ENCODE measurements around the gene MARF1.
"Not testable (repeated sequence)": the region's sequence is repeated elsewhere in the genome, so short reads cannot be mapped to it uniquely, and the experiment has no call there.

MARF1 gene

GRCh38 chr16:15620611-15621195 is 22.3 kb downstream of the MARF1 start:
- no peak for DNase-seq

- no peak for DNase-seq
These were observed 24.6 kb downstream of the MARF1 start for GRCh38 chr16:15618392-15618791.

DNA sequence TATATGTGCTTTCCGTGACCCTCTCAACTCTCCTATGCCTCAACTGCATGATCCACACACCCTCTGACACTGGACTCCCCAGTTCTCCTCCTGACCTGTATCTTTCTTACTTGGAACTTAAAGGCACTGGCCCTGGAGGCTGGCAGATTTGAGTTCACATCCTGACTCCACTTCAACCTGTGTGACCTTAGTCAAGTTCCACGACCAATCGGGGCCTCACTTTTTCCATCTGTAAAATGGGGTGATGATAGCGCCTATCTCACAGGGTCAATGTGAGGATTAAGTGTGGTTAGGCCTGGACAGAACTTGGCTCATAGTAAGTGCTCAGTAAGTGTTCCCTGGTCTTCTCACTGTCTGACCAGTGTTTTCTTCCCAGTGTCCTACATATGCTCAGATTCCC is 25.1 kb downstream of the MARF1 start:
- DNase-seq: no peak

- DNase-seq: no peak
These were observed 26.3 kb downstream of the MARF1 start for GRCh38 chr16:15616475-15617165.

DNA sequence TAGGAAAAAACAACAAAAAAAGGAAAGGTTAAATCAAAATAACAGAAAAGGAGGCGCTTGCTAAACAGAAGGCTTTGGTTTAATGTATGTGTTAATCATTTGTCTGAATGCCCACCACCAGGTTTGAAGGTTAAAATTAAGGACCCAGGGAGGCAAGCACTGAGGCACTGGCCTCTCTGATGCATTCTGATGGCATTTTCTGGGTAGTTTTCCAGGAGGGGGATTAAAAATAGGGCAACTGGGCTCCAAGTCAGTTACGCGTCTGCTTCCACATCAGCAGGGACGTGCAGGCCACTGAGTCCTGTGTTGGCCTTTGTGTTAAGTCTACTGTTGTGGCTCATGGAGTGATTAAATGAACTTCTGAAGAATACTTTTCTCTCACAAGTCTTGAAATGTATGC is 26.9 kb downstream of the MARF1 start:
- DNase-seq: no peak

DNA sequence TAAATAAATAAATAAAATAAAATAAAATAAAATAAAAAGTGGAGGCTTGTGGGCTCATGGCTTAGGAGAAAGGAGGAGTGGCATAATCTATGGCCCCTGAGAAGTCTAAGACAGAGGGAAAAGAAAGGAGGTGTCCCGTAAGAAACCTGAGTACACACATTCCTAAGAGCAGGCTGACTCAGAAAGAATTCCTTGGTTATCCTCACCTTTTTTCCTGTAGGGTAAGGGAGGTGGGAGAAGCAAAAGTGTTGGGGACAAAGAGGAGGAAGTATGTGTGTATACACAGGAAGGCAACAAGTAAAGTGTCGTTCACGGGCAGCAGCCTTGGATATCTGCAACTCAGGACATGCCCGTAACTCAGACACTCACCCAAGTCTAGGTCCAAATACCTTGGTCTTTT is 29.3 kb downstream of the MARF1 start:
- DNase-seq: no peak

- no peak for DNase-seq
These were observed 31.3 kb downstream of the MARF1 start for GRCh38 chr16:15611610-15612009.

DNA sequence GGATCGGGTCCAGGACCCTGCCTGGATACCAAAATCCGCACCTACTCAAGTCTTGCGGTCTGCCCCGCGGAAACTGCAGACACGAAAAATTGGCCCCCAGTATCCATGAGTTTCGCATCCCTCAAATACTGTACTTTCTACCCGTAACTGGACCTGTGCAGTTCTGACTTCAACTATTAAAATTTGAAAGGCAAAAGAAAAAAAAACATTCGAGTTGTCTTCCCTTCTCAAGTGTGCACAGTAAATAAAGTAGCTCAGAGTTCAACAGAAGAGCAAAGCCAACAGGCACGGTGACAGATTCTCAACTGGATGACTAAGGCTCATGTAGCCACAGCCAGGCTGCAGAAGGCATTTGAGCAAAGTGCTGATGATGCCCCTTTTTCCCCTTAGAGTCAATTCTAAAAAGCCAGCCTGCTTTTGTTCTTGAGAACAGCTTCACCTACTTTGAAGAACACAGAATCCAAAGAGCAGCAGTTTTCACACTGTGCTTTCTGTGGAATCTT is 32.5 kb downstream of the MARF1 start:
- DNase-seq: no peak

DNA sequence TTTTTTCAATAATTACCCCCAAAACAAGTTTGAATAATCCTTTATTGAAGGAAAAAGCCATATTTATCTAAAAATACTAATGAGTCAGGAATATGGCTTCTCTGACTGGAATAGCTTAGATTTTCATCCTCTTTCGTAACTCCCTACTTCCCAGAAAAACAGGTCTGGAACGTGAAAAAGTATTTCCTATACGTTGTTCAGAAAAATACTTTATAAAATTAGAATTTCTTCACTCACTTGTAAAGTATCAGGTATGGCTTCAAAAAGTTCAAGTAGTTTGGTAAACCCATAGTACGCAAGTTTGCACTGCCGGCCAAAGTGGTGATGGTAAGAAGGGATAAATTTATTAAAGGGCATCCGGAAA is 33.7 kb downstream of the MARF1 start:
- DNase-seq: no peak

DNA sequence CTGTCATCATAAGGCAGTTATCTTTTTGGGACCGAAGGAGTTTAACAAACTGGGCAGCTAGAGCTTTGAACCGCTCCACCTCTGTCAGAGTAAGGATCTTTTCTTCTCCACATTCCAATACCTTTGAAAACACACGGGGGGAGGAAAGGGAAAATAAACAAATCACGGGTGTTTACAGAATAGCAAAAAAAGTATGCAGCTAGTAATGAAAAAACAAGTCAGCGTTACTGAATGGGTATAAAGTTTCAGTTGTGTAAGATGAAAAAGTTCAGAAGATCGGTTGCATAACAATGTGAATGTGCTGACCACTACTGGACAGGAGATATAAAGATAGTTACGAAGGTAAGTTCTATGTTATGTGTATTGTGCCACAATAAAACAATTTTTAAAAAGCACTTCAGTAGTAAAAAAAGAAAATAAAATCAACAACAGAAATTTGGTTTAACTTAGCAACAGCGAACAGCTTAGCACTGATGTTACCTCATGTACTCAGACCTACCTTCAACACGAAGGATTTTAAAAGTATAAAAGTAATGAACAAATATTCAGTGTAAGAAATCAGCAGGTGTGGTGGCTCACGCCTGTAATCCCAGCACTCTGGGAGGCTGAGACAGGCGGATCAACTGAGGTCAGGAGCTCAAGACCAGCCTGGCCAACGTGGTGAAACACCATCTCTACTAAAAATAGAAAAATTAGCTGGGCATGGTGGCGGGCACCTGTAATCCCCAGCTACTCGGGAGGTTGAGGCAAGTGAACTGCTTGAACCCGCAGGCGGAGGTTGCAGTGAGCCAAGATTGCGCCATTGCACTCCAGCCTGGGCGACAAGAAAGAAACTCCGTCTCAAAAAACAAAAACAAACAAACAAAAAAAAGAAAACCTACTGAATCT is 34.3 kb downstream of the MARF1 start:
- no peak for DNase-seq

GRCh38 chr16:15607700-15608396 is 35.1 kb downstream of the MARF1 start:
- no peak for DNase-seq

GRCh38 chr16:15607221-15607699 is 35.7 kb downstream of the MARF1 start:
- not testable (repeated sequence) for DNase-seq

- DNase-seq: no peak
These were observed 36.3 kb downstream of the MARF1 start for GRCh38 chr16:15606518-15607220.

DNA sequence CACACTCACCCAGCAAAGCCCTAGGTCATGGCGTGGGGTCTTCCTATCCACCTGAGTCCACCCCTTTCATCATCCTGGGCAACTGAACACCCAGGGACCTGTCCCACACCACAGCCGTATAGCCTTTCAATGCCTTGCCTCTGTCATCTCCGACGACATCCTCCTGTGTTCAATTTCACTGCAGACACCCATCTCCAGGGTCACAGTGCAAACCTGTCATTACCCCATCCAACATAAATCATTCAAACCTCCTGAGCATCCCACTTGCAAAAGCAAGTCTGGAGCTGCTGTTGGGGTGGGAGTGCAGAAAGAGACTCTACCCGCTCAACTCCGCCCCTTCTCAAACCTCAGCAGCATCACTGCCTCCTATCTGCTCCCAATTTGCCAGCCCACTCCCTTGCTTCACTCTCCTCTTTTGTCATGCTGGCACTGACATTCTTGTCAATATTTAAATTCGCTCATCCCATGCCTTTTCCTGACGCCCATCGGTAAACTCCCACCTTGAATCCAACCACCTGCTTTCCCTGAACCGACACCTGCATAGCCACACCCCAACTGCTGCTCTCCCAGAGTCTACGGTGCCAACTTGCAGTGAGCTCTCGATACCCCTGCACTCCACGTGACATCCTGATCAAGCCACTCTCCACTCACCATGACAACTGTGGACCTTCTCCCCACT is 37.0 kb downstream of the MARF1 start:
- no peak for DNase-seq

DNA sequence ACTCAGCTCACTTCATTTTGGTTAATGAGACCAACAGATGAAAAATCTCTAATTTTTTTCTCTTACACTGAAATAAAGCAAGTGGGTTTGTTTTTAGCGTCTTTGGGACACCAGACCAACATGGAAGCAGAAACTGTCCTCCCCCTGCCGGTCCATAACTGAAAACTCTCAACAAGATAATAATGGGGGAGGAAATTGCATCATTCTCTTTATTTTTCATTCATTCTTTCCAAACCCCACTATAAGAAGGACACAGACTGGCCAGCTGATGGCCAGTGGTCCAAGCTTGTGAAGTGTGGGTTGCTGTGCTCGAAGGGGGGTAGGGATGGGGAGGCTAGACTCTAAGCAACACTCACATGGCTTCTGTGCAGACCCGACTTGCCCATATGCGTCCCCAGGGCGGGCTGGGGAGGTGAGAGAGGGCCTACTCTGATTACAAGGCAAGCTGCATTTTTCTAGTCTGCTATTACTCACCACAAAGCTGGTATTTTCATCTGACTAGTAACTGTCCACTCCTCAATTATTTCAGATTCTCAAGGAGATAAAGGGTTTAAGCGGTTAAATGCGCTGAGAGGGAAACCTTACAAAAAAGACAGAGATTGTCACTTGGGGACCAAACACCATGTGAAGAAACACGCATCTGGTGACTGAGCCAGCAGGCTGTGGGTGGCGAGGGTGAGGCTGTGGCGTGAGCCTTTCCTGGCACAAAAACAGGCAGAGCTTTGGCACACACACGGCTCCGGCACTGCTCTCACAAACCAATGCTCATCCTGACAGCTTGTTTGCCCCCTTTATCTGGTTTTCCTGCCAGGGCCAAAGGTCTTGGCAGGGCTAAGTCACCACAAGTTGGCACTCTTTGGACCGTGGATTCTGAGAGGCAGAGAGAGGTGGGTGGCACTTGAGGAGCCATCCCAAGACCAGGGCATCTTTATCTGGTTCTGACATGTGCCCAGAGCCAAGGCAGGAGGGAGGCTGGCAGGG is 38.2 kb downstream of the MARF1 start:
- DNase-seq: no peak

DNA sequence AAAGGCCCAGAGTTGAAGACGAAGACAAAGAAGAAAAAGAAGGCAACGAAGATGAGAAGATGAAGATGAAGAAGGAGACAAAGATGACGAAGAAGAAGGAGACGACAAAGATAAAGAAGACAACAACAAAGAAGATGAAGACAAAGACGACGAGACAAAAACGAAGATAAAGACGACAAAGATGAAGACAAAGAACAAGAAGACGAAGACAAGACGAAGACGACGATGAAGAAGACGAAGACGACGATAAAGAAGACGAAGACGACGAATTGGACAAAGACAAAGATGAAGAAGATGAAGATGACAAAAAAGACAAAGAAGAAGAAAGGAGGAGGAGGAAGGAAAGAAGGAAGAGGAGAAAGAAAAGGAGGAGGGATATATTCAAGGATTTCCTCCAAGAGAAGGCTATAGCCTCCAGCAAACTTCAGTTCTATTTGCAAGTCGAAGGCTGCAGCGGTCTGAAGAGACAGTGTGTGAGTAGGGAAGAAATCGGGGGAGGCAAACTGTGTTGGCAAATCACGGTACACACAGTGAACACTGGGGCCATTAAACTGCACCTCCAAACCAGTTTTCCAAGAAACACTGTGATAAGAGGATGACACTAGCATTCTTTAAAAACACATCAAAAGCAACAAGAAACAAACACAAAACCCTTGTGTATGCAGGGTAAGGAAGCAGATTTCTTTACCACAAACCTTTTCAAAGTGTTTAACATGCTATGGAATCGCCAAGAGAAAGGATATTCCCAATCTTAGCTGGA is 40.5 kb downstream of the MARF1 start:
- no peak for DNase-seq

- no peak for DNase-seq
These were observed 41.6 kb downstream of the MARF1 start for GRCh38 chr16:15601212-15601879.

DNA sequence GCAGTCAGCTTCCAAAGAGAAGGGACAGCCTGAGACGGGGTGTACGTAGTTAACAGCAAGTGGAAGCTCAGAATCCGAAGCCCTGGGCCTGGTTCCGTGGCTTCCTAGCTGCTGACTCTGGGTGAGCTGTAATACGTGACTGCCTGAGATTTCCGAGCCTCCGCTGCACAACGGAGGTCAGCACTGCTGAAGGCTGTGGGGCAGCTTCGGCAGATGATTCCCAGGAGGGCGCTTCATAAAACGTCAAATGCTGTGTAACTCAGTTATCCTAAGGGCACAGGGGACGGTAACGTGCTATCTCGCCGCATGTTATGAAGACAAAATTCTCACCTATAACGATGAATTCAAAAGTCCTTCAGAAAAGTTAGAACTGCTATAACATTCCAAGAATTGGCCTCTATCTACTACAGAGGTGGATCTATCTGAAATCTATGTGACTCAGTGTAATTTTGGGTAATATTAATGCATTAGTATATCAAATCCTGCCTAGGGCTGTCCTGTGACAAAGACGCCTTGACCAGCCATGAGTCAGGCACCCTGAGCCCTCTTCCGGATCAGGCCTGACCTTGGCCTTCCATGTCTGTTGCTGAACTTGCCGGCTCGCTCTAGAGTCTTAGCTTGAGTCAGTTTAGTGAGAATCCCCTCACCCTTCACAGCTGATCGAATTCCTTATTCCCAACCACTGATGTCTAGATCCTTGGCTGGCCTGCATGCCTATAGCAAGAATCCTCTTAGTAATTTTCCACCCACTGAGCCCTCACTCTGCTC is 43.5 kb downstream of the MARF1 start:
- no peak for DNase-seq
